ENCODE data around the gene GRK3. TPM values are rescaled to one million over a fixed set of nuclear protein-coding genes. Genes with fewer than 3 reads are reported as not detected.
A peak's percentile ranks its signal among the peaks of the same experiment; 100 is the strongest.

Gene GRK3
- total and polyA plus RNA-seq, 2 of the 4 experiments (the other 2 are of a cell fraction): 0.58 to 1.6 TPM

- DNase-seq (peak; percentile 23), ATAC-seq (ENCODE audit: low read depth) (no peak)
- no peak overlapping the region for H4K5ac ChIP-seq (ENCODE audit: low read depth, low read length)
- no peak overlapping the region for H2BK20ac ChIP-seq (ENCODE audit: low read depth, low read length)
- ChIA-PET POLR2A (ENCODE audit: unreplicated experiment) (no interaction called here), CTCF (no interaction called here)
- H3K4me3 ChIP-seq (ENCODE audit: insufficient read depth, low read depth, low read length): no peak overlapping the region
- H3K9me1 ChIP-seq (ENCODE audit: insufficient read depth, low read length): no peaks in the 10 kb centered on the region
- H3K4ac ChIP-seq (ENCODE audit: low read depth, low read length): no peak overlapping the region
- H2BK15ac ChIP-seq (ENCODE audit: low read depth, low read length): no peak overlapping the region
- no peaks in the 10 kb centered on the region for H3K27me3 ChIP-seq (ENCODE audit: control insufficient read depth, insufficient read depth, low read length)
- in situ Hi-C loops (cut with MboI; ENCODE audit: low sequenced_read_pairs) (no loop called here), intact Hi-C loops (cut with micrococcal nuclease) (no loop called here), dilution Hi-C loops (cut with HindIII; ENCODE audit: low sequenced_read_pairs, unreplicated experiment) (no loop called here)
- no TSS peak for BruUV-seq (replicated peaks)
- H4K8ac ChIP-seq (ENCODE audit: low read depth in 2 of 2, low read length in 2 of 2): no peak overlapping the region
- H3K9me3 ChIP-seq (ENCODE audit: control insufficient read depth, insufficient read depth, low read length): no peaks in the 10 kb centered on the region
- no peak overlapping the region for H3K4me2 ChIP-seq (ENCODE audit: low read depth, low read length)
- TF ChIP-seq BHLHE40 (IDR thresholded peaks at IDR 0.05; ENCODE audit: low read depth, low read length) (no peak), RCOR1 (IDR thresholded peaks at IDR 0.05; ENCODE audit: insufficient replicate concordance, low read length) (no peak)
- peak overlapping the region; percentile 58 for H2AK9ac ChIP-seq (replicated peaks; ENCODE audit: low read depth, low read length, poor library complexity)
- H3K79me1 ChIP-seq (ENCODE audit: low read depth in 1 of 2, low read length in 2 of 2): no peaks in the 10 kb centered on the region
- H3K23ac ChIP-seq (ENCODE audit: low read depth, low read length): no peak overlapping the region
- H3K27ac ChIP-seq (ENCODE audit: insufficient read depth, low read length): no peak overlapping the region
- no peak overlapping the region for H2AK5ac ChIP-seq (ENCODE audit: low read depth, low read length)
- H3K4me1 ChIP-seq (ENCODE audit: control insufficient read depth, insufficient read depth, low read length): no peaks in the 10 kb centered on the region
- H2BK5ac ChIP-seq (ENCODE audit: low read depth, low read length, poor library complexity, severe bottlenecking): no peak overlapping the region
- H3K9ac ChIP-seq (ENCODE audit: low read depth, low read length): no peak overlapping the region
- H4K91ac ChIP-seq (ENCODE audit: insufficient read depth, low read depth, low read length): no peak overlapping the region
- no peak overlapping the region for H3K18ac ChIP-seq (ENCODE audit: low read depth, low read length)
- H3K14ac ChIP-seq (replicated peaks; ENCODE audit: low read depth, low read length): no peak overlapping the region
- WGBS, 2 experiments (ENCODE audit: extremely low coverage in 2 of 2, insufficient read length in 1 of 2): 65% methylated on average over 4 of the region's 7 CpGs; no CpG with 5 or more reads in 1 of the 2 experiments
- no peak overlapping the region for H2BK120ac ChIP-seq (ENCODE audit: low read depth, low read length)
- H2AFZ ChIP-seq (replicated peaks; ENCODE audit: low read length, poor library complexity): peak overlapping the region; percentile 46
- H3K36me3 ChIP-seq (ENCODE audit: control insufficient read depth, insufficient read depth, low read length): no peaks in the 10 kb centered on the region
- no peak overlapping the region for H3K56ac ChIP-seq (ENCODE audit: extremely low read depth, insufficient read depth, low read length)
- H4K20me1 ChIP-seq (ENCODE audit: insufficient read depth, low read length): no peaks in the 10 kb centered on the region
These were observed 57.5 kb downstream of the GRK3 start for GRCh38 chr22:25621986-25622385.

Measured in IMR-90 (cell line).